Body of pancreas (tissue), 4 donors: ENCODE results near the gene SOX13. TPM values are rescaled to one million over a fixed set of nuclear protein-coding genes. Genes with fewer than 3 reads are reported as not detected.
A peak's percentile ranks its signal among the peaks of the same experiment; 100 is the strongest.

ENCODE experiments used
- ATAC-seq: fragments of 150-250 bp; one replicate; pipeline ENCODE4 v1.9.1; 2016
- DNase-seq, 4 donors: peaks; one replicate each; pipeline ENCODE4 v3.0.0-alpha.2; 2019
- H3K27ac ChIP-seq, 4 donors: fragments of 200-600 bp; sonication (generic); 1 replicate in 3 of 4; 2 replicates in 1 of 4; pipeline versions ENCODE4 v1.5.1 to v1.6.1; 2016 to 2019; ENCODE audit warnings: mild to moderate bottlenecking in 1 of 4, mixed read lengths in 1 of 4, moderate library complexity in 1 of 4
- H3K27me3 ChIP-seq, 2 donors: fragments of 200-600 bp; sonication (generic); one replicate each; pipeline ENCODE4 v1.6.0; 2016; ENCODE audit warnings: mild to moderate bottlenecking in 1 of 2
- H3K36me3 ChIP-seq, 2 donors: fragments of 200-600 bp; sonication (generic); replicated peaks in 1 of 2; 2 replicates each; pipeline ENCODE4 v1.5.1; 2016; ENCODE audit warnings: low read depth in 2 of 2; ENCODE audit not compliant: insufficient read depth in 1 of 2
- H3K4me1 ChIP-seq: fragments of 200-600 bp; sonication (generic); one replicate; pipeline ENCODE4 v1.6.0; 2016
- H3K4me3 ChIP-seq, 2 donors: fragments of 200-600 bp; sonication (generic); 1 replicate in 1 of 2; 2 replicates in 1 of 2; pipeline ENCODE4 v1.5.1; 2016 to 2019
- H3K9me3 ChIP-seq, 3 donors: fragments of 200-600 bp; sonication (generic); 1 replicate in 2 of 3; 2 replicates in 1 of 3; pipeline ENCODE4 v1.5.1; 2016
- POLR2A ChIP-seq, 3 donors: fragments of 450-650 bp; IDR thresholded peaks; one replicate each; pipeline ENCODE4 v1.6.1; 2016; ENCODE audit warnings: antibody characterized with exemption in 3 of 3, mild to moderate bottlenecking in 2 of 3
- WGBS, 2 donors: methylation state at CpG; one replicate each; pipeline ENCODE4 v1.1.5; 2017; 5-methylcytosine and 5-hydroxymethylcytosine counted together
- intact Hi-C: fragments of 100-400 bp; cut with DNase I; formaldehyde crosslinking; loops from one replicate; pipeline ENCODE4 v1.15.1; 2023
- total RNA-seq, 2 donors: library from RNA; depleted of rRNA; stranded (reverse); fragments of >200 nt; gene quantifications; one replicate each; pipeline ENCODE4 v1.1.0, GENCODE V29; 2016
- TF ChIP-seq, protein P1 (sequence below), 7 experiments: fragments of 450-650 bp in 4 of 7; fragments of 200-600 bp in 3 of 7; sonication (generic) in 3 of 7; IDR thresholded peaks; one replicate each; pipeline ENCODE4 v1.5.1; 2016 to 2019; ENCODE audit warnings: antibody characterized with exemption in 7 of 7

The SOX13 gene
- total RNA-seq, 2 donors from 2014 or later, result 29.6 to 37.2 TPM

DNA sequence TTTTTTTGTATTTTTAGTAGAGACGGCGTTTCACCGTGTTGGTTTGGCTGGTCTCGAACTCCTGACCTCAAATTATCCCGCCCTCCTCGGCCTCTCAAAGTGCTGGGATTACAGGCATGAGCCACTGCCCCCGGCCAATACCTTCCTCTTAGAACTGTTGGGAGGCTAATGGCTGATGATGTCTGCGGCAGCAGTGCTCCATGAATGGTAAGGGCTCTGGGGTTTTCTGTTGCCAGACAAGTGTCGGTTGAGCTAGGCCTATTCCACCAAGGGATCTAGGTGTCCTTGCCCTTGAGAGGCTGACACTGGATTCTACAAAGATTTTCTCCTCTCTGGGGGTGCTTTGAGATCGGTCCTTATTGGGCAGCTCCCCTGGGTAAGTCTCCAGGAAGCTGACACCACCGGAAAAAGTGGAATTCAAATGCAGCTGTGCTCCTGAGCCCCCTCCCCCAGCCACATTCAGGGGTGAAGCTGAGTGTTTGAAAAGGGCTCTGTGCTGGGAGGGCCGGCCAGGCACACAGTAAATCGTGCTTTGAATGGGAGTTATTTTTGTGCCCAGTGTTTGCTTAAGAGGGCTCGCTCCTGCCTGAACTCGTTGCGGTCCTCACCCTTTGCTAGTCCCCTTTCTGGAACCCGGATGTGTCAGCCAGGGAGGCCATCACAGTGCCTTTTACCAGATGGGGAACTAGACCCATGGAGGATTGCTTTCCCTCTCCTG, 5.2 kb downstream of the SOX13 start:
- H3K9me3 ChIP-seq, result no peaks in the 10 kb centered on the region
- intact Hi-C loops, result no loop called here
- H3K4me3 ChIP-seq, result no peak overlapping the region
- no peaks in the 10 kb centered on the region for H3K27me3 ChIP-seq
- ATAC-seq (no peak), DNase-seq (peak in 2 of 4 donors; percentile 39 to 42)
- peak overlapping the region; percentile 42 to 92 (median 89) for H3K27ac ChIP-seq
- peaks cover 81% of the 10 kb centered on the region for H3K4me1 ChIP-seq
- no peaks in the 10 kb centered on the region for H3K36me3 ChIP-seq
- TF ChIP-seq POLR2A (IDR thresholded peaks at IDR 0.05), result no peak
- 47 to 80% methylated on average over 8 to 17 of the region's 17 CpGs for WGBS, 2 donors

DNA sequence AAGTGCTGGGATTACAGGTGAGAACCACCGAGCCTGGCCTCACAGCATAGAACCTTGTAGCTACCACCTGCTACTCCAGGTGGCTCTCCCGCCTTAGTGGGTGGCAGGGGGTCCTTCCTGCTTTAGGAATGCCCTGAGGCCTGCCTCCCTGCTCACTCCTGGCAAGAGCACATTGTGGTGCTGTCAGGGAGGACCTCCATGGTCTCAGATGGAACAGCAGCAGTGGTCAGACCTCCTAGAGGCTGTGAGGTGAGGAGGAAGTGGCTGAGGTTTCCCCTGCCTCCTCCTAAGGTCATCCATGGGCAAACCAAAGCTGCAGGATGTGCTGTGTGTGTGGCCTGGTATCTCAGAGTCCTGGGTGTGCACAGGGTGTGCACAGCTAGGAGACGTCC, 6.7 kb downstream of the SOX13 start:
- ATAC-seq (no peak), DNase-seq (no peak)
- WGBS, 2 donors, result 36 to 42% methylated on average over 2 of the region's 3 CpGs
- peaks cover 96% of the 10 kb centered on the region for H3K4me1 ChIP-seq
- no peaks in the 10 kb centered on the region for H3K27me3 ChIP-seq
- intact Hi-C loops, result no loop called here
- H3K9me3 ChIP-seq, result no peaks in the 10 kb centered on the region
- peak overlapping the region; percentile 87 to 92 (median 89) for H3K27ac ChIP-seq
- H3K36me3 ChIP-seq, result no peaks in the 10 kb centered on the region
- H3K4me3 ChIP-seq, result no peak overlapping the region
- TF ChIP-seq, protein P1, sequence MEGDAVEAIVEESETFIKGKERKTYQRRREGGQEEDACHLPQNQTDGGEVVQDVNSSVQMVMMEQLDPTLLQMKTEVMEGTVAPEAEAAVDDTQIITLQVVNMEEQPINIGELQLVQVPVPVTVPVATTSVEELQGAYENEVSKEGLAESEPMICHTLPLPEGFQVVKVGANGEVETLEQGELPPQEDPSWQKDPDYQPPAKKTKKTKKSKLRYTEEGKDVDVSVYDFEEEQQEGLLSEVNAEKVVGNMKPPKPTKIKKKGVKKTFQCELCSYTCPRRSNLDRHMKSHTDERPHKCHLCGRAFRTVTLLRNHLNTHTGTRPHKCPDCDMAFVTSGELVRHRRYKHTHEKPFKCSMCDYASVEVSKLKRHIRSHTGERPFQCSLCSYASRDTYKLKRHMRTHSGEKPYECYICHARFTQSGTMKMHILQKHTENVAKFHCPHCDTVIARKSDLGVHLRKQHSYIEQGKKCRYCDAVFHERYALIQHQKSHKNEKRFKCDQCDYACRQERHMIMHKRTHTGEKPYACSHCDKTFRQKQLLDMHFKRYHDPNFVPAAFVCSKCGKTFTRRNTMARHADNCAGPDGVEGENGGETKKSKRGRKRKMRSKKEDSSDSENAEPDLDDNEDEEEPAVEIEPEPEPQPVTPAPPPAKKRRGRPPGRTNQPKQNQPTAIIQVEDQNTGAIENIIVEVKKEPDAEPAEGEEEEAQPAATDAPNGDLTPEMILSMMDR (IDR thresholded peaks at IDR 0.05), result no peak
- no peak for TF ChIP-seq POLR2A (IDR thresholded peaks at IDR 0.05)

DNA sequence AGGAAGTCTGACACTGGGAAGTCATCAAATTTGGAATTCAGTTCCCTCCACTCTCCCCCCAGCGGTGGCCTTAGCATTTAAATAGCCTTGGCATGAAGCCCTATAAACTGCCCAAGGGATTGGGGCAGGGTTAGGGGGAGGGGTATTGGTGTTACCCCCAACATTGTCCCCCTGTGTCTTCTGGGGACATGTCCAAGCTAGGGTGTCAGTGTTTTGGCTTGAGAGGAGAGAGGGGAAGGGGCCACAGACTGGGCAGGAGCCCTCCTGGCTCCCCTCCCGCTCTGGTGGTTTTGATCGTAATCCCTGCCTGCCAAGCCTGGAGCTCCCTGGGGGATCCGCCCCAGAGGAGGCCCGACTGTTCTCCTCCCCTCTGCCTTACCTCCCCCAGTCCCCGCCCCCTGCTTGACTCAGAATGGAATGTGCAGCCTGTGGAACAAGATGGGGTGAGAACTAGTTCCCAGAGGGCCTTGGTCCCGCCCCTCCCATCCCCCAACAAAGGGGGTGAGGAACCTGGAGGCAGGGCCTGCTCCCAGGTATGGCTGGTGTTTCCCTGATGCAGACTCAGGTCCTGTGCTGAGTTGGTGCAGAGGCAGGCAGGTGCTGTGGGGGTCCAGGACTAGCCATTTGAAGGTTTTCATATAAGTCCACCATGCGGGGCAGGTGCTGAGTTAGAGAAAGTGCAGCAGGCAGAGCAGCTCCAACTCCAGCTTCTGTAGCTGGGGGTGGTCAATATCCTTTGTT, 7.4 kb downstream of the SOX13 start:
- WGBS, 2 donors, result 13 to 17% methylated on average over 4 to 8 of the region's 8 CpGs
- peaks cover 100% of the 10 kb centered on the region for H3K4me1 ChIP-seq
- DNase-seq (peak; percentile 92 to 97 (median 97)), ATAC-seq (peak; percentile 78)
- no peaks in the 10 kb centered on the region for H3K9me3 ChIP-seq
- H3K4me3 ChIP-seq, result no peak overlapping the region
- intact Hi-C loops, result no loop called here
- H3K36me3 ChIP-seq, result no peaks in the 10 kb centered on the region
- H3K27me3 ChIP-seq, result no peaks in the 10 kb centered on the region
- TF ChIP-seq, protein P1 (IDR thresholded peaks at IDR 0.05), result peak in 3 of 7 experiments; percentile 15 to 40 (median 19)
- peak in 2 of 3 donors; percentile 62 to 65 for TF ChIP-seq POLR2A (IDR thresholded peaks at IDR 0.05)
- H3K27ac ChIP-seq, result peak overlapping the region; percentile 87 to 92 (median 89)

DNA sequence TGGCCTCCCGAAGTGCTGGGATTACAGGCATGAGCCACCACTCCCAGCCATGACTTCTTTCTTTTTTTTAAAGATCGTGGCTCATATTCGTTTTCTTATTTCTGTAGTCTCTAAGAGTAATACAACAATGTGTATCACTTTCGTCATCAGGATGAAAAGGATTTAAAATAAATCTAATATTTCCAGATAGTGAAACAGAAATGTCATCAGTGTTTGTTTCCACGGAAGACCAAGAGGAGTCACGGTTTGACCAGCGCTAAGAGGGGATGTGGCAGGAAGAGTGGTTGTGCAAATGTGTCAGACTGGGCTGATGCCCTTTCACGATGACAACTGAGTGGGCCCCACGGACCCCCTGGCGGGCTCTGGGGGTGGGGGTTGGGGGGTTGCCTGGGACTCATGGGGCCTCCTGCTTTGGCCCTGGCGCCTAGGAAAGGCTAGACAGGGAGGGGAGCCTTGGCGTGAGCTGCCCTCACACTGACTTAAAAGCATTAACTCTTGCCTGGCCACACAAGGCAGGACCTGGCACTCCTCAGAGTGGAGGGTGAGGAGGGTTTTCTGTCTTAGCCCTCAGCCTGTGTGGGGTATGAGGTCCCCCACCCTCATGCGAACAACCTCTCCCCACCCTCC, 8.4 kb downstream of the SOX13 start:
- Histone ChIP-seq H3K4me3 (no peak overlapping the region), H3K27me3 (no peaks in the 10 kb centered on the region), H3K9me3 (no peaks in the 10 kb centered on the region), H3K4me1 (peaks cover 100% of the 10 kb centered on the region), H3K27ac (peak overlapping the region; percentile 87 to 97 (median 92)), H3K36me3 (no peaks in the 10 kb centered on the region)
- TF ChIP-seq POLR2A (IDR thresholded peaks at IDR 0.05), result no peak
- TF ChIP-seq, protein P1 (IDR thresholded peaks at IDR 0.05), result no peak
- WGBS, 2 donors, result 30 to 48% methylated on average over 11 to 13 of the region's 13 CpGs
- ATAC-seq, result no peak
- DNase-seq, result no peak
- intact Hi-C loops, result no loop called here
